ENCODE data around the gene PRSS2. TPM values are rescaled to one million over a fixed set of nuclear protein-coding genes. Genes with fewer than 3 reads are reported as not detected.

The PRSS2 gene
- polyA plus RNA-seq, 3 donors: not detected

DNA sequence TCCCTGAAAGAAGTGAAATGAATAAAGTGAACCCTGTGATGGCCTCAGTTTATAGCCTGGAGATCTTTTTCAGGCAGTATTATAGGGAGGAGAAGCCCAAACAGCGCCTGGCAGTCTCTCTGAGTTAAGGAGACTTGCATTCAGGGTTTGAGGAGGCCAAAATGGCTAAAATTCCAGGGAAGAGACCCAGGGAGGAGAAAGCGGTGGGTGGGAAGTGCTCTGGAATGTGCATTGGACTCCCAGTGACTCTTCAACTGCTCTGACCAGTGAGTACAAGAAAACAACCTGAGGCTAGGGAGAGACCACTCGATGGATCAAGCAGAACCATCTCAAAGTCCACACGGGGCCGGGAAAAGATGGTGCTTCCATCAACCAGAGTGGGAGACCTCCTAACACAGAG, 48.8 kb downstream of the PRSS2 start:
- intact Hi-C loops (cut with micrococcal nuclease): no loop called here
- no peaks in the 10 kb centered on the region for H3K4me1 Mint-ChIP-seq
- peaks cover 0 to 2% (median 0%) of the 10 kb centered on the region in 7 donors for H3K9me3 Mint-ChIP-seq
- H3K36me3 ChIP-seq (replicated peaks in 1 of 2; ENCODE audit: control insufficient read depth in 1 of 2, insufficient read depth in 2 of 2, low read length in 2 of 2): no peaks in the 10 kb centered on the region
- H3K36me3 Mint-ChIP-seq: no peaks in the 10 kb centered on the region
- no peak for TF ChIP-seq CTCF (IDR thresholded peaks at IDR 0.05)
- no peak overlapping the region for H3K4me2 ChIP-seq (replicated peaks; ENCODE audit: extremely low read depth, low read length, poor library complexity, severe bottlenecking)
- H3K27me3 Mint-ChIP-seq (ENCODE audit: low read depth in 3 of 3): peaks cover 0 to 3% (median 2%) of the 10 kb centered on the region in 3 donors
- H3K4me3 ChIP-seq (replicated peaks in 1 of 3; ENCODE audit: low read depth in 2 of 3, low read length in 3 of 3): no peak overlapping the region
- DNase-seq: no peak
- H3K79me2 ChIP-seq (ENCODE audit: insufficient read depth, low read length): no peaks in the 10 kb centered on the region
- whole genome bisulfite sequencing (ENCODE audit: insufficient coverage): 100% methylated on average over 3 of the region's 5 CpGs
- H3K9me3 ChIP-seq (replicated peaks in 1 of 2; ENCODE audit: control insufficient read depth in 1 of 2, insufficient read depth in 1 of 2, low read length in 2 of 2): no peaks in the 10 kb centered on the region
- H3K4me3 Mint-ChIP-seq: no peak overlapping the region
- H3K27ac ChIP-seq (ENCODE audit: low read depth in 1 of 2, low read length in 2 of 2): no peak overlapping the region
- no peaks in the 10 kb centered on the region for H4K20me1 ChIP-seq (ENCODE audit: insufficient read depth, low read length)
- no peak overlapping the region for H3K9ac ChIP-seq (ENCODE audit: insufficient read depth, low read length, poor library complexity, severe bottlenecking)
- H3K27me3 ChIP-seq (ENCODE audit: control insufficient read depth in 2 of 2, insufficient read depth in 2 of 2, low read length in 2 of 2): no peaks in the 10 kb centered on the region
- no peaks in the 10 kb centered on the region for H3K4me1 ChIP-seq (ENCODE audit: control insufficient read depth in 1 of 2, insufficient read depth in 2 of 2, low read length in 2 of 2)
- no peak overlapping the region for H3K27ac Mint-ChIP-seq
- no peak overlapping the region for H2AFZ ChIP-seq (ENCODE audit: insufficient read depth, low read depth, low read length, poor library complexity, severe bottlenecking)

DNA sequence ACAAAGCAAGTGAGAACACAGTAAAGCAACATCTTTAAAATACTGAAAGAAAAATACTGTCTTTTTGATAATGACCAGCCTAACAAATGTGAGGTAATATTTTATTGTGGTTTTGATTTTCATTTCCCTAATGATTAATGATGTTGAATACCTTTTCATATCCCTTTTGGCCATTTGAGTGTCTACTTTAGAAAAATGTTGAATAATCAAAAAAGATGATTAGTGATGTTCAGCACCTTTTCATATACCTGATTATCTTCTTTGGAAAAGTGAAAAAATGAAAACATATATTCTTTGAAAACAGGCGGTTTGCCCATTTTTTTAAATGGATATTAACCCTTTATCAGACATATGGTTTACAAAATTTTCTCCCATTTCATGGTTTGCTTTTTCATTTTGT, 51.9 kb downstream of the PRSS2 start:
- no peaks in the 10 kb centered on the region for H3K36me3 Mint-ChIP-seq
- DNase-seq: no peak
- H3K27me3 Mint-ChIP-seq (ENCODE audit: low read depth in 3 of 3): peaks cover 0 to 4% (median 1%) of the 10 kb centered on the region in 3 donors
- Histone ChIP-seq H3K4me1 (ENCODE audit: control insufficient read depth in 1 of 2, insufficient read depth in 2 of 2, low read length in 2 of 2) (no peaks in the 10 kb centered on the region), H3K4me2 (replicated peaks; ENCODE audit: extremely low read depth, low read length, poor library complexity, severe bottlenecking) (no peak overlapping the region), H3K27me3 (ENCODE audit: control insufficient read depth in 2 of 2, insufficient read depth in 2 of 2, low read length in 2 of 2) (no peaks in the 10 kb centered on the region), H3K36me3 (replicated peaks in 1 of 2; ENCODE audit: control insufficient read depth in 1 of 2, insufficient read depth in 2 of 2, low read length in 2 of 2) (no peaks in the 10 kb centered on the region), H2AFZ (ENCODE audit: insufficient read depth, low read depth, low read length, poor library complexity, severe bottlenecking) (no peak overlapping the region), H3K79me2 (ENCODE audit: insufficient read depth, low read length) (no peaks in the 10 kb centered on the region), H3K4me3 (replicated peaks in 1 of 3; ENCODE audit: low read depth in 2 of 3, low read length in 3 of 3) (no peak overlapping the region), H3K9me3 (replicated peaks in 1 of 2; ENCODE audit: control insufficient read depth in 1 of 2, insufficient read depth in 1 of 2, low read length in 2 of 2) (peaks cover 0 to 3% of the 10 kb centered on the region in 2 donors), H3K9ac (ENCODE audit: insufficient read depth, low read length, poor library complexity, severe bottlenecking) (no peak overlapping the region), H4K20me1 (ENCODE audit: insufficient read depth, low read length) (no peaks in the 10 kb centered on the region), H3K27ac (ENCODE audit: low read depth in 1 of 2, low read length in 2 of 2) (no peak overlapping the region)
- no peaks in the 10 kb centered on the region for H3K4me1 Mint-ChIP-seq
- H3K27ac Mint-ChIP-seq: no peak overlapping the region
- intact Hi-C loops (cut with micrococcal nuclease): no loop called here
- no peak for TF ChIP-seq CTCF (IDR thresholded peaks at IDR 0.05)
- H3K4me3 Mint-ChIP-seq: no peak overlapping the region
- peaks cover 0 to 8% (median 3%) of the 10 kb centered on the region in 7 donors for H3K9me3 Mint-ChIP-seq
- WGBS (ENCODE audit: insufficient coverage): no CpG with 5 or more reads among the region's 1 CpG

Small RNA genes within 50 kb of the gene (small RNA-seq; reads per million reads assigned to genes)
- gene TRBD1 (ENCODE audit: insufficient read length, low read depth) (not detected), gene TRBJ1-1 (ENCODE audit: insufficient read length, low read depth) (not detected), gene TRBJ1-2 (ENCODE audit: insufficient read length, low read depth) (not detected), gene TRBJ1-3 (ENCODE audit: insufficient read length, low read depth) (not detected), gene TRBJ1-4 (ENCODE audit: insufficient read length, low read depth) (not detected), gene TRBJ1-5 (ENCODE audit: insufficient read length, low read depth) (not detected), gene TRBJ1-6 (ENCODE audit: insufficient read length, low read depth) (not detected), gene TRBJ2-1 (ENCODE audit: insufficient read length, low read depth) (not detected), gene TRBJ2-2 (ENCODE audit: insufficient read length, low read depth) (not detected), gene TRBJ2-2P (ENCODE audit: insufficient read length, low read depth) (not detected), gene TRBJ2-3 (ENCODE audit: insufficient read length, low read depth) (not detected), gene TRBJ2-4 (ENCODE audit: insufficient read length, low read depth) (not detected), gene TRBJ2-5 (ENCODE audit: insufficient read length, low read depth) (not detected), gene TRBJ2-6 (ENCODE audit: insufficient read length, low read depth) (not detected), gene TRBJ2-7 (ENCODE audit: insufficient read length, low read depth) (not detected)

Other genes with a start within 250 kb of the PRSS2 start
- not detected for gene PRSS1, start 21.5 kb upstream of the PRSS2 start, polyA plus RNA-seq
- gene EPHB6, start 84.1 kb downstream of the PRSS2 start, polyA plus RNA-seq: 10 to 100 TPM in 1 of 3 donors, 1 to 10 TPM in 2; 7.9 to 18.2 (median 9.3) TPM
- gene TRPV6, start 114.8 kb downstream of the PRSS2 start, polyA plus RNA-seq: under 1 TPM in 1 of 3 donors, not detected in 2; 0.44 TPM
- gene TRPV5, start 162.8 kb downstream of the PRSS2 start, polyA plus RNA-seq: not detected
- under 1 TPM in 1 of 3 donors, not detected in 2; 0.84 TPM for gene LLCFC1, start 168.5 kb downstream of the PRSS2 start, polyA plus RNA-seq
- gene KEL, start 191.4 kb downstream of the PRSS2 start, polyA plus RNA-seq: 1 to 10 TPM in 1 of 3 donors, not detected in 2; 2.5 TPM